Muscle of leg (tissue), 11 donors: ENCODE data around the gene ARHGEF11. TPM values are rescaled to one million over a fixed set of nuclear protein-coding genes. Genes with fewer than 3 reads are reported as not detected.

Experiments
- DNase-seq: peaks from one replicate; pipeline ENCODE4 v3.0.0; 2013
- H3K27ac ChIP-seq: one replicate; pipeline ENCODE4 v1.5.1; 2013; ENCODE audit warnings: mild to moderate bottlenecking, low read length, control low read depth
- H3K27me3 ChIP-seq: one replicate; pipeline ENCODE4 v1.6.1; 2013; ENCODE audit warnings: low read length; ENCODE audit not compliant: control insufficient read depth, insufficient read depth
- H3K36me3 ChIP-seq: one replicate; pipeline ENCODE4 v1.6.1; 2013; ENCODE audit warnings: low read length; ENCODE audit not compliant: control insufficient read depth, insufficient read depth
- H3K4me1 ChIP-seq: one replicate; pipeline ENCODE4 v1.6.1; 2013; ENCODE audit warnings: low read length; ENCODE audit not compliant: control insufficient read depth, insufficient read depth
- H3K4me3 ChIP-seq: one replicate; pipeline ENCODE4 v1.5.1; 2013; ENCODE audit warnings: low read length, control low read depth
- H3K9me3 ChIP-seq: replicated peaks from 2 replicates; pipeline ENCODE4 v1.6.1; 2013; ENCODE audit warnings: low read depth, low read length; ENCODE audit not compliant: control insufficient read depth
- WGBS: methylation state at CpG from one replicate; pipeline ENCODE4 v1.1.5; 2013; ENCODE audit warnings: missing lambda C conversion rate; ENCODE audit not compliant: insufficient coverage; 5-methylcytosine and 5-hydroxymethylcytosine counted together
- polyA plus RNA-seq, 8 donors: library from polyadenylated mRNA; unstranded; fragments of 120-200 nt; gene quantifications; one replicate each; pipeline versions ENCODE4 v1.2.1 to v1.2.3, GENCODE V29; 2013; ENCODE audit warnings: inconsistent platforms in 1 of 8, low replicate concordance in 1 of 8; ENCODE audit not compliant: insufficient read length in 8 of 8, insufficient read depth in 1 of 8
- total RNA-seq: library from RNA; stranded (reverse); fragments of 120-200 nt; gene quantifications from one replicate; pipeline ENCODE4 v1.2.4, GENCODE V29; 2013

Gene ARHGEF11
- total and polyA plus RNA-seq, 9 donors = 18.4 to 30.0 (median 22.3) TPM

- no peak overlapping the region for H3K27ac ChIP-seq
- H3K36me3 ChIP-seq = no peaks in the 10 kb centered on the region
- H3K4me1 ChIP-seq = peaks cover 5% of the 10 kb centered on the region
- no peaks in the 10 kb centered on the region for H3K9me3 ChIP-seq
- H3K27me3 ChIP-seq = no peaks in the 10 kb centered on the region
- H3K4me3 ChIP-seq = no peak overlapping the region
- no CpG with 5 or more reads among the region's 2 CpGs for WGBS
- DNase-seq = no peak
Observed at GRCh38 chr1:157005965-157006364, 39.6 kb downstream of the ARHGEF11 start.

GRCh38 chr1:157004806-157005205 is 40.7 kb downstream of the ARHGEF11 start:
- H3K27me3 ChIP-seq = no peaks in the 10 kb centered on the region
- WGBS = 29% methylated on average over 2 of the region's 3 CpGs
- H3K9me3 ChIP-seq = no peaks in the 10 kb centered on the region
- H3K4me1 ChIP-seq = peaks cover 5% of the 10 kb centered on the region
- H3K36me3 ChIP-seq = no peaks in the 10 kb centered on the region
- H3K27ac ChIP-seq = peak overlapping the region; percentile 8
- DNase-seq = peak; percentile 30
- no peak overlapping the region for H3K4me3 ChIP-seq

- 43% methylated on average over 1 of the region's 4 CpGs for WGBS
- H3K4me1 ChIP-seq = peaks cover 5% of the 10 kb centered on the region
- no peaks in the 10 kb centered on the region for H3K27me3 ChIP-seq
- no peak overlapping the region for H3K4me3 ChIP-seq
- peak; percentile 37 for DNase-seq
- peak overlapping the region; percentile 8 for H3K27ac ChIP-seq
- H3K9me3 ChIP-seq = no peaks in the 10 kb centered on the region
- no peaks in the 10 kb centered on the region for H3K36me3 ChIP-seq
Observed at GRCh38 chr1:157004327-157004726, 41.2 kb downstream of the ARHGEF11 start.

- Histone ChIP-seq H3K36me3 (no peaks in the 10 kb centered on the region), H3K27ac (no peak overlapping the region), H3K4me1 (peaks cover 5% of the 10 kb centered on the region), H3K27me3 (no peaks in the 10 kb centered on the region), H3K9me3 (no peaks in the 10 kb centered on the region), H3K4me3 (no peak overlapping the region)
- 57% methylated on average over 1 of the region's 1 CpG for WGBS
- DNase-seq = no peak
Observed at GRCh38 chr1:157001304-157001703, 44.2 kb downstream of the ARHGEF11 start.

GRCh38 chr1:157000686-157001085 is 44.9 kb downstream of the ARHGEF11 start:
- H3K4me1 ChIP-seq = peaks cover 5% of the 10 kb centered on the region
- no peak overlapping the region for H3K4me3 ChIP-seq
- no peak for DNase-seq
- H3K36me3 ChIP-seq = no peaks in the 10 kb centered on the region
- H3K27me3 ChIP-seq = no peaks in the 10 kb centered on the region
- no peak overlapping the region for H3K27ac ChIP-seq
- WGBS = 89% methylated on average over 2 of the region's 5 CpGs
- H3K9me3 ChIP-seq = no peaks in the 10 kb centered on the region

GRCh38 chr1:156999596-157000320 is 45.8 kb downstream of the ARHGEF11 start:
- H3K36me3 ChIP-seq = no peaks in the 10 kb centered on the region
- 71% methylated on average over 2 of the region's 9 CpGs for WGBS
- H3K4me3 ChIP-seq = no peak overlapping the region
- peaks cover 5% of the 10 kb centered on the region for H3K4me1 ChIP-seq
- H3K27ac ChIP-seq = no peak overlapping the region
- no peak for DNase-seq
- no peaks in the 10 kb centered on the region for H3K9me3 ChIP-seq
- no peaks in the 10 kb centered on the region for H3K27me3 ChIP-seq

GRCh38 chr1:156998840-156999500 is 46.6 kb downstream of the ARHGEF11 start:
- H3K9me3 ChIP-seq = no peaks in the 10 kb centered on the region
- WGBS = 88% methylated on average over 4 of the region's 7 CpGs
- H3K4me1 ChIP-seq = no peaks in the 10 kb centered on the region
- H3K27me3 ChIP-seq = no peaks in the 10 kb centered on the region
- no peak for DNase-seq
- H3K36me3 ChIP-seq = no peaks in the 10 kb centered on the region
- H3K27ac ChIP-seq = no peak overlapping the region
- no peak overlapping the region for H3K4me3 ChIP-seq

GRCh38 chr1:156998301-156998700 is 47.2 kb downstream of the ARHGEF11 start:
- no peaks in the 10 kb centered on the region for H3K4me1 ChIP-seq
- DNase-seq = no peak
- H3K27me3 ChIP-seq = no peaks in the 10 kb centered on the region
- WGBS = no CpG with 5 or more reads among the region's 3 CpGs
- no peak overlapping the region for H3K4me3 ChIP-seq
- H3K9me3 ChIP-seq = no peaks in the 10 kb centered on the region
- no peaks in the 10 kb centered on the region for H3K36me3 ChIP-seq
- no peak overlapping the region for H3K27ac ChIP-seq

GRCh38 chr1:156995412-156995811 is 50.1 kb downstream of the ARHGEF11 start:
- no peaks in the 10 kb centered on the region for H3K4me1 ChIP-seq
- no peak overlapping the region for H3K27ac ChIP-seq
- DNase-seq = no peak
- H3K36me3 ChIP-seq = no peaks in the 10 kb centered on the region
- no peaks in the 10 kb centered on the region for H3K27me3 ChIP-seq
- H3K9me3 ChIP-seq = no peaks in the 10 kb centered on the region
- no CpG with 5 or more reads among the region's 5 CpGs for WGBS
- no peak overlapping the region for H3K4me3 ChIP-seq

GRCh38 chr1:156994277-156994676 is 51.3 kb downstream of the ARHGEF11 start:
- 70% methylated on average over 2 of the region's 2 CpGs for WGBS
- Histone ChIP-seq H3K4me3 (no peak overlapping the region), H3K27ac (no peak overlapping the region), H3K36me3 (no peaks in the 10 kb centered on the region), H3K4me1 (no peaks in the 10 kb centered on the region), H3K27me3 (no peaks in the 10 kb centered on the region), H3K9me3 (no peaks in the 10 kb centered on the region)
- no peak for DNase-seq
